ENCODE data around the gene NKAIN2. TPM values are rescaled to one million over a fixed set of nuclear protein-coding genes. Genes with fewer than 3 reads are reported as not detected.

NKAIN2 gene
- total RNA-seq, 1 experiment from 2014 or later: 2.7 TPM

GRCh38 chr6:123821112-123821511 is 17.4 kb downstream of the NKAIN2 start:
- Mint-ChIP-seq H3K27ac (ENCODE audit: low read depth, unreplicated experiment) (no peak overlapping the region), H3K27me3 (ENCODE audit: insufficient read depth, unreplicated experiment) (no peaks in the 10 kb centered on the region), H3K4me1 (ENCODE audit: insufficient read depth, unreplicated experiment) (no peaks in the 10 kb centered on the region), H3K36me3 (ENCODE audit: insufficient read depth, unreplicated experiment) (no peaks in the 10 kb centered on the region), H3K4me3 (ENCODE audit: unreplicated experiment) (no peak overlapping the region), H3K9me3 (ENCODE audit: unreplicated experiment) (peaks cover 7% of the 10 kb centered on the region)
- intact Hi-C loops (cut with micrococcal nuclease): no loop called here
- DNase-seq (ENCODE audit: unreplicated experiment): no peak
- ChIA-PET CTCF (interaction anchor here (0.7 kb wide), 2 partner anchors 18 to 975 kb away, joined by 3 to 4 read pairs; no protein-coding TSS in a partner anchor), POLR2A (interaction anchor here (0.5 to 0.9 kb wide), 2 partner anchors 8 to 137 kb away, joined by 3 read pairs; no protein-coding TSS in a partner anchor)
- TF ChIP-seq, protein P1, sequence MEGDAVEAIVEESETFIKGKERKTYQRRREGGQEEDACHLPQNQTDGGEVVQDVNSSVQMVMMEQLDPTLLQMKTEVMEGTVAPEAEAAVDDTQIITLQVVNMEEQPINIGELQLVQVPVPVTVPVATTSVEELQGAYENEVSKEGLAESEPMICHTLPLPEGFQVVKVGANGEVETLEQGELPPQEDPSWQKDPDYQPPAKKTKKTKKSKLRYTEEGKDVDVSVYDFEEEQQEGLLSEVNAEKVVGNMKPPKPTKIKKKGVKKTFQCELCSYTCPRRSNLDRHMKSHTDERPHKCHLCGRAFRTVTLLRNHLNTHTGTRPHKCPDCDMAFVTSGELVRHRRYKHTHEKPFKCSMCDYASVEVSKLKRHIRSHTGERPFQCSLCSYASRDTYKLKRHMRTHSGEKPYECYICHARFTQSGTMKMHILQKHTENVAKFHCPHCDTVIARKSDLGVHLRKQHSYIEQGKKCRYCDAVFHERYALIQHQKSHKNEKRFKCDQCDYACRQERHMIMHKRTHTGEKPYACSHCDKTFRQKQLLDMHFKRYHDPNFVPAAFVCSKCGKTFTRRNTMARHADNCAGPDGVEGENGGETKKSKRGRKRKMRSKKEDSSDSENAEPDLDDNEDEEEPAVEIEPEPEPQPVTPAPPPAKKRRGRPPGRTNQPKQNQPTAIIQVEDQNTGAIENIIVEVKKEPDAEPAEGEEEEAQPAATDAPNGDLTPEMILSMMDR (IDR thresholded peaks at IDR 0.05; ENCODE audit: unreplicated experiment): no peak
- no TSS peak for BruUV-seq (replicated peaks)

DNA sequence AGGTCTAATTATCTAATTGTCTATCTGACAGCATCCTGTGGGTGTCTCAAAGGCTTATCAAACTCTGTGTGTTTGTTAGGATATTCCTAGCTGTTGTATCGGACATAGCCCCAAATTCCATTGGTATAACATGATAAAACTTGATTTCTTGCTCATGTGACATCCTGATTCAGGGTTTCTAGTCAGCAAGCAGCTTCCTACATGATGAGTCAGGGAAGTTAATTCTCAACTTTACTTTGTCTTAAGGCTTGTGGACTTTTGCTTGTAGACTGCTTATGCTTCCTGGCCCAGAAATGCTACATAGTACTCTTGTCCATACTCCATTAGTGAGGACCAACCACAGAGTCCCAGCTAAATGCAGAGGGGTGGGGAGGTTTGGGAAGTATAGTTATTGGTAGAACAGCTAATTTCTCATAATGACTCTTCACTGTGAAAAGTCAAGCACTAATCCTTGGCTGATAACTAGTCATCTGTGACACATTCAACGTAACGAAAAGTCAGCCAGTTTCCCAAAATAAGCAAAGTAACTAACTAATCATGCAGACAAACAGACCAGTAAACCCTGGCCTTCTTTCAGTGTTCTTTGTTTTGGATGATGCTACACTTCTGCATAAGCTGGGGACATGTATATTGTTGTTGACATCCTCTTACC is 25.8 kb downstream of the NKAIN2 start:
- peak overlapping the region; percentile 77 for H3K27ac Mint-ChIP-seq (ENCODE audit: low read depth, unreplicated experiment)
- no peaks in the 10 kb centered on the region for H3K27me3 Mint-ChIP-seq (ENCODE audit: insufficient read depth, unreplicated experiment)
- H3K4me1 Mint-ChIP-seq (ENCODE audit: insufficient read depth, unreplicated experiment): peaks cover 23% of the 10 kb centered on the region
- no peaks in the 10 kb centered on the region for H3K9me3 Mint-ChIP-seq (ENCODE audit: unreplicated experiment)
- ChIA-PET POLR2A (interaction anchor here (0.6 to 2.2 kb wide), 12 partner anchors 8 to 1014 kb away, joined by 3 to 11 read pairs (median 4); no protein-coding TSS in a partner anchor), CTCF (interaction anchor here (0.6 to 2.3 kb wide), 5 partner anchors 27 to 1023 kb away, joined by 3 to 13 read pairs (median 4); partner anchors contain the start of gene NKAIN2)
- no peak overlapping the region for H3K4me3 Mint-ChIP-seq (ENCODE audit: unreplicated experiment)
- no peaks in the 10 kb centered on the region for H3K36me3 Mint-ChIP-seq (ENCODE audit: insufficient read depth, unreplicated experiment)
- TF ChIP-seq, protein P1 (IDR thresholded peaks at IDR 0.05; ENCODE audit: unreplicated experiment): no peak
- intact Hi-C loops (cut with micrococcal nuclease): no loop called here
- no TSS peak for BruUV-seq (replicated peaks)
- peak; percentile 53 for DNase-seq (ENCODE audit: unreplicated experiment)

DNA sequence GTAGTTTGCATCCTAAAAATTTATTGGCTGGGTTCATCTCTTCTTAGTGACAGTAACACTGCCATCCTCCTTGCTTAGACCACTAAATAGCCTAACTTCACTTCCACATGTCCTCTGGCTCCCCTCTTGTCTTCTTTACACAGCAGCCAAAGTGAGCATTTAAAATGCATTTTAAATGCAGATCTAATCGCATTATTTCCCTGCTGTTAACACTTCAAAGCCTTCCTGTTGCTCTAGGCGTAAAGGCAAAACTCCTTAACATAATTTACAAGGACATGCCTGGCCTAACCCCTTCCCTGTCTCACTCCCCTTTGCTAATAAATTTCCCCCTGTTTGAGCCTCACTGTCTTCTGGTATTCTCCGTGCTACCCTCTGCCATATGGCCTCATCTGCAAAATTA is 26.5 kb downstream of the NKAIN2 start:
- H3K36me3 Mint-ChIP-seq (ENCODE audit: insufficient read depth, unreplicated experiment): no peaks in the 10 kb centered on the region
- TF ChIP-seq, protein P1 (IDR thresholded peaks at IDR 0.05; ENCODE audit: unreplicated experiment): no peak
- H3K4me3 Mint-ChIP-seq (ENCODE audit: unreplicated experiment): no peak overlapping the region
- DNase-seq (ENCODE audit: unreplicated experiment): no peak
- H3K9me3 Mint-ChIP-seq (ENCODE audit: unreplicated experiment): no peaks in the 10 kb centered on the region
- CTCF ChIA-PET: interaction anchor here (0.7 to 2.3 kb wide), 2 partner anchors 28 to 1022 kb away, joined by 3 to 13 read pairs; partner anchors contain the start of gene NKAIN2
- H3K27me3 Mint-ChIP-seq (ENCODE audit: insufficient read depth, unreplicated experiment): no peaks in the 10 kb centered on the region
- H3K4me1 Mint-ChIP-seq (ENCODE audit: insufficient read depth, unreplicated experiment): peaks cover 23% of the 10 kb centered on the region
- H3K27ac Mint-ChIP-seq (ENCODE audit: low read depth, unreplicated experiment): peak overlapping the region; percentile 77
- BruUV-seq (replicated peaks): no TSS peak
- intact Hi-C loops (cut with micrococcal nuclease): no loop called here
- POLR2A ChIA-PET: interaction anchor here (0.8 to 2.2 kb wide), 4 partner anchors 14 to 139 kb away, joined by 4 to 11 read pairs (median 6); no protein-coding TSS in a partner anchor

DNA sequence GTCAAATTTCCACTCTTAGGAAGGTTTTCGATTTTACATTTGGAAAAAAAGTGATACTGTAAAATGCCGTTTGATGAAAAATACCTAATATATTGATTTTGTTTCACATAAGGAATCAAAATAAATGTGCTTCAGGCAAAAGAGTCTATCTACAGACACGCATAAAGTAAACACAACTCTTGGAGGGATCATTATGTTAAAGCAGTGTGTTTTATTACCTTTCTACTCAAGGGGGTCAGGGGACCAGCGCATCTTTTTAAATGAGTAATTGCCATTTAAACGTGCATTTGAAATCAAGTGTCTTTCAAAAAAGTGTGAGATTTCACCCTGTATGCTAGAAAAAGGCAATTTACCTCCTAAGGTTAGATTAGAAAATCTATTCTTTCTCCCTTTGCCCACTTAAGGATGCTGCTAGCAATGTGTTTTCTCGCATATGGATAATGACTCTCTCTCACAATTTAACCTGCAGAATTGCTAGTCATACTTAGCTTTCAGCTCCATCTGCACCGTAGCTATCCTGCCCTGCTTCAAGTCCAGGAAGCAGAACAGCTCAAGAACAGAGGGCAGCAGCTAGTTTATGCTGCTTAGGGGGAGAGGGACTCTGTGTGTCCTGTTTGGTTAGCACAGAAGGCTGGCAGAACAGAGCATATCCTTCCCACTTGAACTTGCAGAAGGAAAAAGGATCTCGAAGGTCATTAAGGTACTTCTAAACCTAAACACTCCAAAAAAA is 35.0 kb downstream of the NKAIN2 start:
- intact Hi-C loops (cut with micrococcal nuclease): no loop called here
- no peak for DNase-seq (ENCODE audit: unreplicated experiment)
- no peaks in the 10 kb centered on the region for H3K4me1 Mint-ChIP-seq (ENCODE audit: insufficient read depth, unreplicated experiment)
- BruUV-seq (replicated peaks): no TSS peak
- TF ChIP-seq, protein P1 (IDR thresholded peaks at IDR 0.05; ENCODE audit: unreplicated experiment): no peak
- no peak overlapping the region for H3K4me3 Mint-ChIP-seq (ENCODE audit: unreplicated experiment)
- H3K36me3 Mint-ChIP-seq (ENCODE audit: insufficient read depth, unreplicated experiment): no peaks in the 10 kb centered on the region
- CTCF ChIA-PET: interaction anchor here (0.6 kb wide), 1 partner anchor 217 kb away, joined by 4 read pairs; no protein-coding TSS in a partner anchor
- no peak overlapping the region for H3K27ac Mint-ChIP-seq (ENCODE audit: low read depth, unreplicated experiment)
- H3K27me3 Mint-ChIP-seq (ENCODE audit: insufficient read depth, unreplicated experiment): no peaks in the 10 kb centered on the region
- no peaks in the 10 kb centered on the region for H3K9me3 Mint-ChIP-seq (ENCODE audit: unreplicated experiment)
- POLR2A ChIA-PET: no interaction called here
